ENCODE measurements around the gene IP6K2.
"Not testable (repeated sequence)": the region's sequence is repeated elsewhere in the genome, so short reads cannot be mapped to it uniquely, and the experiment has no call there.

IP6K2 gene

GRCh38 chr3:48716982-48717746, at the start of gene IP6K2:
Gene IP6K2, minus strand, starts transcription at chr3:48717221. Its CDS starts 21,930 bp downstream, at chr3:48695291.
- DNase-seq: peak; percentile 99

GRCh38 chr3:48765376-48765775, 48.4 kb upstream of the IP6K2 start:
- DNase-seq: no peak

GRCh38 chr3:48762816-48763215, 45.8 kb upstream of the IP6K2 start:
- DNase-seq: no peak

- not testable (repeated sequence) for DNase-seq
Measured at GRCh38 chr3:48759991-48760540, 43.0 kb upstream of the IP6K2 start.

- DNase-seq: not testable (repeated sequence)
Measured at GRCh38 chr3:48759531-48759930, 42.5 kb upstream of the IP6K2 start.

GRCh38 chr3:48759071-48759470, 42.0 kb upstream of the IP6K2 start:
- no peak for DNase-seq

- DNase-seq: no peak
Measured at GRCh38 chr3:48756640-48757039, 39.6 kb upstream of the IP6K2 start.

GRCh38 chr3:48750856-48751255, 33.8 kb upstream of the IP6K2 start:
- no peak for DNase-seq

- peak; percentile 21 for DNase-seq
Measured at GRCh38 chr3:48748754-48749153, 31.7 kb upstream of the IP6K2 start.

GRCh38 chr3:48747706-48748105, 30.7 kb upstream of the IP6K2 start:
- DNase-seq: no peak

GRCh38 chr3:48747015-48747615, 30.1 kb upstream of the IP6K2 start:
- no peak for DNase-seq

- DNase-seq: no peak
Measured at GRCh38 chr3:48743773-48744172, 26.8 kb upstream of the IP6K2 start.

GRCh38 chr3:48741226-48741625, 24.2 kb upstream of the IP6K2 start:
- not testable (repeated sequence) for DNase-seq

- peak; percentile 55 for DNase-seq
Measured at GRCh38 chr3:48739955-48740823, 23.2 kb upstream of the IP6K2 start.

GRCh38 chr3:48739617-48739954, 22.6 kb upstream of the IP6K2 start:
- DNase-seq: no peak

GRCh38 chr3:48738926-48739616, 22.1 kb upstream of the IP6K2 start:
- DNase-seq: no peak

GRCh38 chr3:48738144-48738536, 21.1 kb upstream of the IP6K2 start:
- no peak for DNase-seq

GRCh38 chr3:48735075-48735767, 18.2 kb upstream of the IP6K2 start:
- not testable (repeated sequence) for DNase-seq

GRCh38 chr3:48734541-48734940, 17.5 kb upstream of the IP6K2 start:
- DNase-seq: not testable (repeated sequence)

- DNase-seq: not testable (repeated sequence)
Measured at GRCh38 chr3:48733752-48734518, 16.9 kb upstream of the IP6K2 start.

GRCh38 chr3:48727511-48727910, 10.5 kb upstream of the IP6K2 start:
- DNase-seq: no peak
